HFFc6 (cell line): ENCODE measurements around the gene XIRP2. TPM values are rescaled to one million over a fixed set of nuclear protein-coding genes. Genes with fewer than 3 reads are reported as not detected.

ENCODE experiments used
- DNase-seq: peaks from one replicate; pipeline ENCODE4 v3.0.0-alpha.2; 2018
- H3K27ac Mint-ChIP-seq: 2 replicates; pipeline ENCODE4 v1.8.0; 2020; ENCODE audit warnings: mild to moderate bottlenecking, mixed read lengths
- H3K27me3 Mint-ChIP-seq: 2 replicates; pipeline ENCODE4 v1.8.0; 2021; ENCODE audit warnings: mild to moderate bottlenecking, moderate library complexity, mixed read lengths; ENCODE audit not compliant: insufficient read depth
- H3K36me3 Mint-ChIP-seq: 2 replicates; pipeline ENCODE4 v1.8.0; 2021; ENCODE audit warnings: low read depth, mixed read lengths
- H3K4me1 Mint-ChIP-seq: 2 replicates; pipeline ENCODE4 v1.8.0; 2020; ENCODE audit warnings: low read depth, mixed read lengths
- H3K4me3 Mint-ChIP-seq: 2 replicates; pipeline ENCODE4 v1.8.0; 2020; ENCODE audit warnings: mild to moderate bottlenecking, moderate library complexity, mixed read lengths
- H3K9me3 Mint-ChIP-seq: 2 replicates; pipeline ENCODE4 v1.8.0; 2020; ENCODE audit warnings: mild to moderate bottlenecking, mixed read lengths
- CTCF ChIP-seq: fragments of 200-600 bp; sonication (generic); IDR thresholded peaks from 2 replicates; pipeline ENCODE4 v1.5.0; 2021; ENCODE audit warnings: antibody characterized with exemption, mild to moderate bottlenecking
- total RNA-seq, 6 experiments: library from RNA; stranded (reverse); fragmentation: NEBNext Ultra II Directional; extraction: Animal tissue kit (Norgen Biotek cat#: 25700); gene quantifications; 2 replicates in 1 of 6; 3 replicates in 5 of 6; pipeline ENCODE4 v1.2.3, GENCODE V29; 2021

XIRP2 gene
- total RNA-seq, 6 experiments from 2014 or later = not detected

- Mint-ChIP-seq H3K4me3 (no peak overlapping the region), H3K4me1 (peaks cover 38% of the 10 kb centered on the region), H3K9me3 (no peaks in the 10 kb centered on the region), H3K36me3 (no peaks in the 10 kb centered on the region), H3K27ac (no peak overlapping the region), H3K27me3 (no peaks in the 10 kb centered on the region; the same call in 1 of the 2 replicates)
- no peak for DNase-seq
- no peak for TF ChIP-seq CTCF
These were observed 245.3 kb downstream of the XIRP2 start for GRCh38 chr2:167133614-167134013.

- no peak for TF ChIP-seq CTCF
- no peaks in the 10 kb centered on the region for H3K9me3 Mint-ChIP-seq
These were observed 246.2 kb downstream of the XIRP2 start for GRCh38 chr2:167134381-167135072.

GRCh38 chr2:167135706-167136105 lies 247.4 kb downstream of the XIRP2 start:
- H3K27me3 Mint-ChIP-seq = no peaks in the 10 kb centered on the region; the same call in 1 of the 2 replicates
- DNase-seq = no peak
- no peak for TF ChIP-seq CTCF
- H3K27ac Mint-ChIP-seq = peak overlapping the region; percentile 46; the same call in 1 of the 2 replicates
- H3K4me1 Mint-ChIP-seq = peaks cover 44% of the 10 kb centered on the region
- no peaks in the 10 kb centered on the region for H3K36me3 Mint-ChIP-seq
- no peak overlapping the region for H3K4me3 Mint-ChIP-seq
- no peaks in the 10 kb centered on the region for H3K9me3 Mint-ChIP-seq

More at GRCh38 chr2:167134381-167135072, 246.2 kb downstream of the XIRP2 start:
- no peaks in the 10 kb centered on the region for H3K36me3 Mint-ChIP-seq
- H3K27ac Mint-ChIP-seq = peak overlapping the region; percentile 46; the same call in 1 of the 2 replicates
- peaks cover 38% of the 10 kb centered on the region for H3K4me1 Mint-ChIP-seq
- H3K27me3 Mint-ChIP-seq = no peaks in the 10 kb centered on the region; the same call in 1 of the 2 replicates
- no peak overlapping the region for H3K4me3 Mint-ChIP-seq
- DNase-seq = peak; percentile 79

GRCh38 chr2:167136879-167137596 lies 248.8 kb downstream of the XIRP2 start:
- DNase-seq = no peak
- H3K36me3 Mint-ChIP-seq = peaks cover 4% of the 10 kb centered on the region; the same call in 1 of the 2 replicates
- H3K27me3 Mint-ChIP-seq = no peaks in the 10 kb centered on the region; the same call in 1 of the 2 replicates
- no peaks in the 10 kb centered on the region for H3K9me3 Mint-ChIP-seq
- no peak overlapping the region for H3K4me3 Mint-ChIP-seq
- H3K27ac Mint-ChIP-seq = 0 out of 2 replicates have a peak overlapping the region, but pooled peaks have one; percentile 2
- peaks cover 53% of the 10 kb centered on the region for H3K4me1 Mint-ChIP-seq
- no peak for TF ChIP-seq CTCF

- H3K27ac Mint-ChIP-seq = no peak overlapping the region; the same call in 1 of the 2 replicates
- DNase-seq = no peak
- peaks cover 60% of the 10 kb centered on the region for H3K4me1 Mint-ChIP-seq
- TF ChIP-seq CTCF = no peak
- H3K4me3 Mint-ChIP-seq = no peak overlapping the region
- H3K9me3 Mint-ChIP-seq = no peaks in the 10 kb centered on the region
- H3K36me3 Mint-ChIP-seq = peaks cover 4% of the 10 kb centered on the region; the same call in 1 of the 2 replicates
- no peaks in the 10 kb centered on the region for H3K27me3 Mint-ChIP-seq
These were observed 252.1 kb downstream of the XIRP2 start for GRCh38 chr2:167140330-167140729.
